Stimulated activated CD8-positive, alpha-beta memory T cell treated with anti-CD3 and anti-CD28 coated beads, Interleukin-15, amount 100 ng/mL, for 24 hours (primary cell): Measurements from ENCODE around the gene P3H1.
"Not testable (repeated sequence)": the region's sequence is repeated elsewhere in the genome, so short reads cannot be mapped to it uniquely, and the experiment has no call there.

Experiments
- DNase-seq: peaks from one replicate; pipeline ENCODE4 v3.0.0-alpha.2; 2020; ENCODE audit warnings: low read depth

Gene P3H1

GRCh38 chr1:42730002-42730401, 36.8 kb downstream of the P3H1 start:
- no peak for DNase-seq

GRCh38 chr1:42725820-42726219, 41.0 kb downstream of the P3H1 start:
- DNase-seq = not testable (repeated sequence)

- DNase-seq = no peak
Measured at GRCh38 chr1:42723511-42723910, 43.3 kb downstream of the P3H1 start.

GRCh38 chr1:42722403-42722802, 44.4 kb downstream of the P3H1 start:
- DNase-seq = not testable (repeated sequence)

- no peak for DNase-seq
Measured at GRCh38 chr1:42721926-42722325, 44.9 kb downstream of the P3H1 start.

- no peak for DNase-seq
Measured at GRCh38 chr1:42720868-42721267, 46.0 kb downstream of the P3H1 start.

- DNase-seq = not testable (repeated sequence)
Measured at GRCh38 chr1:42714441-42714840, 52.4 kb downstream of the P3H1 start.

- no peak for DNase-seq
Measured at GRCh38 chr1:42713293-42713692, 53.5 kb downstream of the P3H1 start.

- not testable (repeated sequence) for DNase-seq
Measured at GRCh38 chr1:42712808-42713207, 54.0 kb downstream of the P3H1 start.

- DNase-seq = no peak
Measured at GRCh38 chr1:42703888-42704464, 62.9 kb downstream of the P3H1 start.

GRCh38 chr1:42700006-42700405, 66.8 kb downstream of the P3H1 start:
- DNase-seq = no peak

GRCh38 chr1:42698081-42698813, 68.6 kb downstream of the P3H1 start:
- no peak for DNase-seq
